HG03442 (cell line): ENCODE results near the gene SNX32.
A peak's percentile ranks its signal among the peaks of the same experiment; 100 is the strongest.

Experiments used
- ATAC-seq: cut with Tn5 transposase; IDR thresholded peaks from one replicate; pipeline ENCODE4 v1.9.1; 2021; ENCODE audit warnings: mild to moderate bottlenecking, moderate library complexity; ENCODE audit not compliant: unreplicated experiment

Gene SNX32

DNA sequence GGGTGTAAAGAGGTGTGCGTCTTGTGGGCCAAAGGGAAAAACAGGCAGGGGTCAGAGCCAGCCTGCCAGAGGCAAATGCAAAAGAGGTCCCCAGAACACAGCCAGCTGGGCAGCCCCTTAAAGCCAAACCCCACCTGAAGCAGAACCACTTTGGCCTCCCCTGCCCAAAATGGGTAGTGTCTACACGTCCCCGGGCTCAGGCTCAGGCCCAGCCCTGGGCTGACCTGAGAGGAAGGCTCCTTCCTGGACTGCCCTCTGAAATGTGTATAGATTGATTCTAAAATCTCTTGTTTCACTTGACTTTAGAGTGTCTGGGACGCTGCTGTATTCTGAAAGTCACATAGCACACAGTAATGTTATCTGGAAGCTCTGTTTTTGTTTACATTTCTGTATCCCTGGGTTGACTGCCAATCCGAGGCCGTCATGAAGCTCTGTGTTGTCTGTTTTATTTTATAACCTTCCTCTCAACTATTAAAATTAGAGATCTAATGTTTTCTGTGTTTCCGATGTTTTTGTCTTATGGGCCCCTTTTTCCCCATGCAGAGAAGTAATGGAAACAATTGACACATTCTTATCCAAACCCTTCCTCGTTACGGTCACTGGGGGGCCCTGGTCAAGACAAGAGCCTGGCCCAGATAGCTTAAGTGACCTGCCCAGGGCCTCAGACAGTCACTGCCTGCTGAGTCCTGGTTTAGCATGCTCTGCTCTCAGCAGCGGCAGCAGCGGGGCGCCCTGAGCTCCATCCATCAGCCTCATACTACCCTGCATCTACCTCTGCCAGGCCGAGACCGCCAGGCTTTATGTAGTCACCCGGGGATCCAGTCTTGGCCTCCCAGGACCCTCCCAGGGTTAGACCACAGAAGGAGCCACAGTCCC lies 36.8 kb upstream of the SNX32 start:
- no peak for ATAC-seq

DNA sequence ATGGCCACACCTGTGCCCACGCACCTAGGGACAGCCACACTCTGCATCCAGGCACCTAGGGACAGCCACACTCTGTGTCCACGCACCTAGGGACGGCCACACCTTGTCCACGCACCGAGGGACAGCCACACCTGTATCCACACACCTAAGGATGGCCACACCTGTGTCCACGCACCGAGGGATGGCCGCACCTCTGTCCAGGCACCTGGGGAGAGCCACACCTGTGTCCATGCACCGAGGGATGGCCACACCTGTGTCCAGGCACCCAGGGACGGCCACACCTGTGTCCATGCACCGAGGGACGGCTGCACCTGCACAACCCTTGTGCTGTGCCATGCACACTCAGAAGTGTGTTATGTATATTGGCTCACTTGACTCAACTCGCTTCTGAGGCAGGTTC lies 36.1 kb upstream of the SNX32 start:
- no peak for ATAC-seq

DNA sequence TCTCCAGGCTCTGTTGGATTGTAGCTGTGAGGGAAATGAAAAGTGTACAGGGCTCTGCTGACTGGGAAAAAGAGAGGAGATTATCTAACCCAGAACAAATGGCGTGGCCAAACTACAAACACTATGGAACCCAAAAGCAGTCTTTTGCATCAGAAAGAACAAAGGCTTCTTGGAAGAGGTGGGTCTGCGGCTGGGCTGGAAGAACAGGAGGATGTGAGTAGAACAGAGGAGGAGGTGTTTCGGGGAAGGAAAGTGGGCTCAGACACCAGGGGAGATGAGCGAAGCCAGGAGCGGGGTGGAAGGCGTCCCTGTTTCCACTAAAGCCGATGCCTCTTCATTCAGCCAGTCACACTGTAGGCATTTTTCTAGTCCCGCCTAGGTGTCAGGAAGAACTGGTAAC lies 34.9 kb upstream of the SNX32 start:
- no peak for ATAC-seq

GRCh38 chr11:65801153-65801987 lies 32.4 kb upstream of the SNX32 start:
- no peak for ATAC-seq

GRCh38 chr11:65802841-65803240 lies 30.9 kb upstream of the SNX32 start:
- peak; percentile 72 for ATAC-seq

DNA sequence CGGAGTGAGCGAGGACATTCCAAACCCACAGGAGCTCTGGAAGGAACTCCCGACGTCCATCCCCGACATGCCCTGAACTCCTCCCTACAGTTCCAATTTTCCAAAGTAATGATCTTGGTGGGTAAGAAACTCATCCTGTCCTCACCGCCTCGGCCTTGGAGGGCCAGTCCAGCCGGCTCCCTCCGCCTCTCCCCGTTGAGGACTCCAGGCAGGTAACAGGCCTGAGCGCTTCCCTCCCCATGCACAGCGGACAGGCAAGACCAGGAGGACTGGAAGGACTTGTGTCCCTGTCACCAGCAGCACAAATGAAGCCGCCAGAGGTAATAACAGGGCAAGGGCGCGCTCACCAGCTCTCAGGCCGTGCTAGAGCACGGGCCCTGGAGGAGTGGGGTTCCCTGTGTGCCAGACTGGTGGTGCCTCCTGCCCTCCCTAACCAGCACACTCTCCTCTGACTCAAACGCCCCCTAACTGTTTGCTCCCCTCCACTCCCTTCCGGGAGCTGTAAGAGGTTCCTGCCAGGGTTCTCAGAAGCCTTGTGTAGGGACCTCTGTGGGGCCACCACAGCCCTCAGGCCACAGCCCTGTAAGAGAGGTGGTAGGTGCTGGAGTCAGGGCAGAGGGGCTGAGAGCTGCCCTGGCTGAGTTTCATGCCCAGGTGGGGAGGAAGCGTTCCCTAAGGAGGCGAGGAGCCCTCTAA lies 29.8 kb upstream of the SNX32 start:
- ATAC-seq, result no peak

GRCh38 chr11:65806979-65807378 lies 26.8 kb upstream of the SNX32 start:
- ATAC-seq, result no peak

- ATAC-seq, result no peak
Measured at GRCh38 chr11:65808744-65809341, 24.9 kb upstream of the SNX32 start.

DNA sequence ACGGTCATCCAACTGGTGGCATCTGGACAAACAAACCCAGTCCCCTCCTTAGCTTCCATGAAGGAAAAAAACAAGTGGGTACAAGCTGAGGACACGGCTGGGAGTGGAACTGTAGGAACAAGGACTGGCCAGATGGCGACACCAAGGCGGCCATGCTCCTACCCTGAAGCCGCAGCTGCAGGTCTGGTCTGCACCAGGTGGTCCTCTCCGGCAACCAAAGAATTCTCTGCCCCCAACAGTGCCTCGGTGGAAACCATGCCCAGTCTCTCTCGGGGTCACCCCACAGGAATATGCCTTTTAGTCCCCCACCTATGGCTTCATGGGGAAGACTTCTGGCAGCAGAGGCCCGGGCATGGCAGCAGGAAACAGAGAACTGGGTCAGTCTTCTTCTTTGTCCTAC lies 24.3 kb upstream of the SNX32 start:
- ATAC-seq, result no peak

DNA sequence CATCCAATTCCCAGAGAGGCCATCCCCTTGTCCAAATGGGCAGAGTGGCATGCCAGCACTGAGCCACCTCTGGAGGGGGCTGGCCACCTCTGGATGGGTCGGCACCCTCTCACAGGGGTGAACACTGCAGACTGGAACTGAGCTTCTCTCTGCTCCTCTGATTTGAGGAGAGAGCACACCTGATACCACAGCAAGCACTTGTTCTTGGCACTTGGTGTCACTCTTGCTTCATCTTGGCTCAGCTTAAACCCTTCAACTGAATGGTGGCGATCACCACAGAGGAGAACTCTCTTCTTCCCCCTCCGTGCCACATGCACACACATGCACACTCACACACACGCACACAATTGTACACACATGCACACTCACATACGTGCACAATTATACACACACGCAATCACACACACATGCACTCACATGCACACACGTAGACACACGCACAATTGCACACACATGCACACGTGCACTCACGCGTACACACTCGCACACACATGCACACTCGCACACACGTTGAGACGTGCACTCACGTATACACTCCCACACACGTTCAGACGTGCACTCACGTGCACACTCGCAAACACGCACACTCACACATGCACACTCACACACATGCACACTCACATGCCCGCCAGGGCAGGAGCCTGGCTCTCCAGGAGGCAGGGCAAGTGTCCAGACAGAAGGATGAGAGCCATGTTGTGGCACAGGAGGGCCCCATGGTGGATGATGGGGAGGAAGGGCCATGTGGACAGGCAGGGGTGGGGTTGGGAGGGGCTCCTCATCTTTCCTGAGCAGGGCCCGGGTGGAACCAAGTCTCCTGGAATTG lies 23.5 kb upstream of the SNX32 start:
- no peak for ATAC-seq

- ATAC-seq, result no peak
Measured at GRCh38 chr11:65811764-65812475, 21.8 kb upstream of the SNX32 start.

GRCh38 chr11:65814131-65814985 lies 19.4 kb upstream of the SNX32 start:
- no peak for ATAC-seq

GRCh38 chr11:65814986-65815565 lies 18.7 kb upstream of the SNX32 start:
- no peak for ATAC-seq

DNA sequence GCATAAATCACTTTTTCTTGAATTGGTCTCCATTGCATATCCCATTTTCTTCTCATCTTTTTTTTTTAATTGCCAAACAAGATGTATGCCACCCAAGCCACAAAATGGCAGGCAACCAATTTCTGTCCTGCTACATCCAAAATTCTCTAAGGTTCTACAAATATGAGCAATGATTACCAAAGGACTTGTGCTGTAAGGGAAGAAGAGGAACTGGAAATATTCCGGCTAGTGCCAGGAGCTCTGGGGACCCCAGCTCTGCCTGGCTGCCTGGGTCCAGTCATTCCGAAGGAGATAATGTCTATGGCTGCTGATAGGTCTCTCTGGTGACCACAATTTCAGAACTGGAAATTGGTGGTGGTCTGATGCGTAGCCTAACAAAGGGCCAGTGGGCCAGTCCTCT lies 17.1 kb upstream of the SNX32 start:
- no peak for ATAC-seq

- ATAC-seq, result no peak
Measured at GRCh38 chr11:65817312-65817834, 16.4 kb upstream of the SNX32 start.

DNA sequence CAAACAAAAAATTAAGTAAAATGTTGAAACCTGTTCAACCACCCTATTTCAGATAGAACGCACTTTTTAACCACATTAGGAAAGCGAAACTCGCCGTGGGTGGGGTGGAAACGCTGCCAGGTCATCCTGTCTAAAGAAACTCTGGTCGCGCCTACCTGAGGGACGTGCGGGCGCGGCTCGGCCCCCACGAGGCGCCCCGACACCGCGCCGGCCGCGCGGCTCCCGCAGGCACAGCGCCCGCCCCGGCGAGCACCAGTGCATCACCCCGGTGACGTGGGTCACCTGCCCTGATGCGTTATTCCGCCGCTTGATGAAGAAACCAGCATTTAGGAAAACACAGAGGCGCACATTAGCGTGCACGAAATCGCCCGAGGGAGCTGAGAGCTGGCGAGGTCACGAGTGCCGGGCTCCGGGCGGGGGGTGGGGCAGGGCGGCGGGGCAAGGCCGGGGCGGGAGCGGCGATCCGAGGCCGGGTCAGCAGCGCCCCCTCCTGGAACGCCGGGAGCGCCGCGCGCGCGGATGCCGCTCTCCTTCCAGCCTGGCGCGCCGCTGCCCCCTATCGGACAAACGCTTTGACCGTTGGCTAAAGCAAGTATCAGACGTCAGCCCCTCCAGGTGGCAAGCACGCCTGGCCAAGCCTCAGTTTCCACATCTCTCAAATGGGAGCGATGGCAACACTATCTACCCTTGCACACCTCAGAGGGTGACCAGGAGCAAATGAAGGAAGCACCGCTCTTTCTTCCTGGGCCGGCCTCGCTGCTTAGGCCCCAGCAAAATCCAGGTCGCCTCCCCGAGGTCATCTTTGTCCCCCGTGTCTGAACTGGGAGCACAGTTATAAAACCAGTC lies 15.7 kb upstream of the SNX32 start:
- ATAC-seq, result peak; percentile 71

GRCh38 chr11:65821107-65821506 lies 12.7 kb upstream of the SNX32 start:
- no peak for ATAC-seq
